ENCODE results near the gene LTA4H. TPM values are rescaled to one million over a fixed set of nuclear protein-coding genes. Genes with fewer than 3 reads are reported as not detected.

LTA4H gene
- total RNA-seq, 1 donor from 2014 or later: 69.4 TPM

DNA sequence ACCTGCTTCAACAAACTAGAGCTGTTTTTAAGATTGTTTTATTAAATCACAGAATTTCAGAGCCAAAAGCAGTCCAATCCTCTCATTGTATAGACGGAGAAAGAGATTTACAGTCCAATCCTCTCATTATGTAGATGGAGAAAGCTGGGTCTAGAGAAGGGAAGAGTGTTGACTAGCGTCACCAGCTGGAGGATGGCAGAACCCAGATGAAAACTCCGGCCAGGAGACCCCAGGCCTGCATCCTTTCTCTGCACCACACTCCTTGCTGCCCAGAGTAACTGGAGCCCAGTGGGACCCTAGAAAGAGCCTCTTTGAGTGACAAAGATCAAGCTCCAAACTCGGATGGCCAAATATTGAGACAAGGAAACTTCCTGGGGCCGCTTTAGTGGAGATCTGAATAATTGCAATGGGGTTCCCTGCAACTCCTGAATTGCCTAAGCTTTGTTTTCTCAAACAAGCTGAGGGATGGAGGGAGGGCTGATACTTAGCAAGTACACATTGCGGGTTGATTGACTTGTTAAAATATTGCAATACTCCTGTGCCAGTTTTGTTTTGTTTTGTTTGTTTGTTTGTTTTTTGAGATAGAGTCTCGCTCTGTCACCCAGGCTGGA, 79.7 kb downstream of the LTA4H start:
- Mint-ChIP-seq H3K4me3 (ENCODE audit: unreplicated experiment) (no peak overlapping the region), H3K27ac (ENCODE audit: unreplicated experiment) (no peak overlapping the region), H3K9me3 (ENCODE audit: unreplicated experiment) (peaks cover 4% of the 10 kb centered on the region), H3K4me1 (ENCODE audit: unreplicated experiment) (no peaks in the 10 kb centered on the region), H3K36me3 (ENCODE audit: unreplicated experiment) (no peaks in the 10 kb centered on the region), H3K27me3 (ENCODE audit: unreplicated experiment) (peaks cover 50% of the 10 kb centered on the region)
- no peak for DNase-seq (ENCODE audit: extremely low spot score, unreplicated experiment)
- TF ChIP-seq, protein P1, sequence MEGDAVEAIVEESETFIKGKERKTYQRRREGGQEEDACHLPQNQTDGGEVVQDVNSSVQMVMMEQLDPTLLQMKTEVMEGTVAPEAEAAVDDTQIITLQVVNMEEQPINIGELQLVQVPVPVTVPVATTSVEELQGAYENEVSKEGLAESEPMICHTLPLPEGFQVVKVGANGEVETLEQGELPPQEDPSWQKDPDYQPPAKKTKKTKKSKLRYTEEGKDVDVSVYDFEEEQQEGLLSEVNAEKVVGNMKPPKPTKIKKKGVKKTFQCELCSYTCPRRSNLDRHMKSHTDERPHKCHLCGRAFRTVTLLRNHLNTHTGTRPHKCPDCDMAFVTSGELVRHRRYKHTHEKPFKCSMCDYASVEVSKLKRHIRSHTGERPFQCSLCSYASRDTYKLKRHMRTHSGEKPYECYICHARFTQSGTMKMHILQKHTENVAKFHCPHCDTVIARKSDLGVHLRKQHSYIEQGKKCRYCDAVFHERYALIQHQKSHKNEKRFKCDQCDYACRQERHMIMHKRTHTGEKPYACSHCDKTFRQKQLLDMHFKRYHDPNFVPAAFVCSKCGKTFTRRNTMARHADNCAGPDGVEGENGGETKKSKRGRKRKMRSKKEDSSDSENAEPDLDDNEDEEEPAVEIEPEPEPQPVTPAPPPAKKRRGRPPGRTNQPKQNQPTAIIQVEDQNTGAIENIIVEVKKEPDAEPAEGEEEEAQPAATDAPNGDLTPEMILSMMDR (IDR thresholded peaks at IDR 0.05): no peak

DNA sequence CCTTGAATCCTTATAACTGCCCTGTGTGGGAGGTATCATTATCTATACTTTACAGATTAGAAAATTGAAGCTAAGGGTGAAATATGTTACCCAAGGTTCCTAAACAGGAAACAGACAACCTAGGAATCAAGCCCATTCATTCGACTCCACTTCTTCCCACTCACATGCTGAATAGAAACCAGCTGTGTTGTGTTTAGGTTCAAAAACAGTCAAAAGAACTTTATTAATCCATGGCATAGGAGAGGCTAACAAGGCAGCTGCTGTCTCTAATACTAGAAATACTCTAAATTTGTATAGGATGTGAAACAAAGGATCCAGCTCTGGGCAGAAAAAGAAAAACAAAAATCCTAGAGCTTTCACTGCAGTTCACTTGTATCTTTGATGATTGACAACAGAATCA, 82.4 kb downstream of the LTA4H start:
- peaks cover 4% of the 10 kb centered on the region for H3K9me3 Mint-ChIP-seq (ENCODE audit: unreplicated experiment)
- no peaks in the 10 kb centered on the region for H3K4me1 Mint-ChIP-seq (ENCODE audit: unreplicated experiment)
- H3K4me3 Mint-ChIP-seq (ENCODE audit: unreplicated experiment): no peak overlapping the region
- H3K36me3 Mint-ChIP-seq (ENCODE audit: unreplicated experiment): no peaks in the 10 kb centered on the region
- no peak overlapping the region for H3K27ac Mint-ChIP-seq (ENCODE audit: unreplicated experiment)
- H3K27me3 Mint-ChIP-seq (ENCODE audit: unreplicated experiment): peaks cover 56% of the 10 kb centered on the region
- DNase-seq (ENCODE audit: extremely low spot score, unreplicated experiment): no peak
- TF ChIP-seq, protein P1 (IDR thresholded peaks at IDR 0.05): no peak

DNA sequence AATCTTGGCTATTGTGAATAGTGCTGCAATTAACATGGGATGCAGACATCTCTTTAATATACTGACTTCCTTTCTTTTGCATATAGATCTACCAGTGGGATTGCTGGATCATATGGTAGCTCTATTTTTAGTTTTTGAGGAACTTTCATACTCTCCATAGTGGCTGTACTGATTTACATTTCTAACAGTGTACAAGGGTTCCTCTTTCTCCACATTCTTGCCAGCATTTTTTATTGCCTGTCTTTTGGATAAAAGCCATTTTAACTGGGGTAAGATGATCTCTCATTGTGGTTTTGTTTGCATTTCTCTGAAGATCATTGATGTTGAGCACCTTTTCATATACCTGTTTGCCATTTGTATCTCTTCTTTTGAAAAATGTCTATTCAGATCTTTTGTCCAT, 83.9 kb downstream of the LTA4H start:
- DNase-seq (ENCODE audit: extremely low spot score, unreplicated experiment): no peak
- H3K27me3 Mint-ChIP-seq (ENCODE audit: unreplicated experiment): peaks cover 50% of the 10 kb centered on the region
- no peaks in the 10 kb centered on the region for H3K36me3 Mint-ChIP-seq (ENCODE audit: unreplicated experiment)
- no peaks in the 10 kb centered on the region for H3K4me1 Mint-ChIP-seq (ENCODE audit: unreplicated experiment)
- H3K27ac Mint-ChIP-seq (ENCODE audit: unreplicated experiment): no peak overlapping the region
- H3K9me3 Mint-ChIP-seq (ENCODE audit: unreplicated experiment): peaks cover 4% of the 10 kb centered on the region
- H3K4me3 Mint-ChIP-seq (ENCODE audit: unreplicated experiment): no peak overlapping the region
- TF ChIP-seq, protein P1 (IDR thresholded peaks at IDR 0.05): no peak

Other genes with a start within 250 kb of the LTA4H start
- 654 and 670 TPM in 2 replicates for gene NTN4, start 244.8 kb downstream of the LTA4H start, total RNA-seq
- gene SNRPF, start 176.6 kb downstream of the LTA4H start, total RNA-seq: 15.7 and 18.1 TPM in 2 replicates
- not detected in 2 replicates for gene CCDC38, start 93.0 kb downstream of the LTA4H start, total RNA-seq
- gene AMDHD1, start 92.3 kb downstream of the LTA4H start, total RNA-seq: not detected in 2 replicates
- gene HAL, start 39.2 kb downstream of the LTA4H start, total RNA-seq: 0.50 and 1.7 TPM in 2 replicates
- gene ELK3, start 158.8 kb upstream of the LTA4H start, total RNA-seq: 49.3 and 49.5 TPM in 2 replicates